GM21447 (cell line): ENCODE results near the gene LCN9.

Experiments used
- ATAC-seq: cut with Tn5 transposase; IDR thresholded peaks from one replicate; pipeline ENCODE4 v1.9.1; 2021; ENCODE audit not compliant: unreplicated experiment

The LCN9 gene

DNA sequence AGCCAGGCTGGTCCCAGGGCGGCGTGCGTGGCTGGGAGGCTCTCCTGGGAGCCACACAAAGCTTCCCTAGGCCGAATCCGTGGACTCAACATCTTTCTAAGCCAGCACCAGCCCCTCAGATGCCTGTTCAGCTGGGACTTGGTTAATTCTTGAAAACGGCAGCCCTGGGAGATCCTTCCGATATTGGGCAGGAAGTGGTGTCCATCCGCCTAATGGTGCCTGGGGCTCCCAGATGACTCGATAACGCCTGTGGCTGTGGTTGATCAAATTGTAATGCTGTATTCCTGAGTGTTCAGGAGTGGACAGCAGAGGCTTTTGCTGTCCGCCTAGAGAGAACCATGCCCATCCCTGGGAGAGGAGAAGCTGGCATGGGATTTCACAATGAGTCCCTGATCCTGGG lies 52.9 kb downstream of the LCN9 start:
- ATAC-seq: no peak
